Stimulated activated CD8-positive, alpha-beta memory T cell treated with anti-CD3 and anti-CD28 coated beads, Interleukin-4, amount 100 ng/mL, for 4 hours (primary cell): Measurements from ENCODE around the gene SLC5A12.

Source experiments
- DNase-seq, 2 donors: peaks; one replicate each; pipeline ENCODE4 v3.0.0-alpha.2; 2020; ENCODE audit warnings: low read depth in 2 of 2, low spot score in 1 of 2

Gene SLC5A12, protein sequence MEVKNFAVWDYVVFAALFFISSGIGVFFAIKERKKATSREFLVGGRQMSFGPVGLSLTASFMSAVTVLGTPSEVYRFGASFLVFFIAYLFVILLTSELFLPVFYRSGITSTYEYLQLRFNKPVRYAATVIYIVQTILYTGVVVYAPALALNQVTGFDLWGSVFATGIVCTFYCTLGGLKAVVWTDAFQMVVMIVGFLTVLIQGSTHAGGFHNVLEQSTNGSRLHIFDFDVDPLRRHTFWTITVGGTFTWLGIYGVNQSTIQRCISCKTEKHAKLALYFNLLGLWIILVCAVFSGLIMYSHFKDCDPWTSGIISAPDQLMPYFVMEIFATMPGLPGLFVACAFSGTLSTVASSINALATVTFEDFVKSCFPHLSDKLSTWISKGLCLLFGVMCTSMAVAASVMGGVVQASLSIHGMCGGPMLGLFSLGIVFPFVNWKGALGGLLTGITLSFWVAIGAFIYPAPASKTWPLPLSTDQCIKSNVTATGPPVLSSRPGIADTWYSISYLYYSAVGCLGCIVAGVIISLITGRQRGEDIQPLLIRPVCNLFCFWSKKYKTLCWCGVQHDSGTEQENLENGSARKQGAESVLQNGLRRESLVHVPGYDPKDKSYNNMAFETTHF

DNA sequence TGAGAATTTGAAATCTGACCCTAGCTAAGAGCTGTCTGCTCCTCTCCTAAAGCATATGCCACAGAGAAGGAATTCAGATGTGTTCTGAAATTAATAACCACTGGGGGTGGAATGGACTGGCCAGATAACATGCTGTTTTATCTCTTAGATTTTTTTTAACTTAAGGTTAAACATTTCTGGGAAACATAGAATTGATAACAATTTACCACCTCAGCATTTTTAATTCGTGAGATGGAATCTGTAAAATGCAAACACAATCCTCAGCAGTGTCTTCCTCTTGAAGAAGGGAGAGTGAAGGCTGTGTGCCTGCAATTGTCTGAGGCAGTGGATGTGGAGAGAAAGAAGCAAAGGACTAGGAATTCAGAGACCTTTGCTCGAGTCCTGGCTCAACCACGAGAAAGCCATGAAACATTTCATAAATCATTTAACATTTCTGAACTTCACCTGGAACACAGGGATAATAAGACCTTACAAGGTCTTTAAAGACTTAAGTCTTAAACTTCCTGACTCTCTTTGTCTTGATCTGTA lies at the start of gene SLC5A12:
Gene SLC5A12 (minus strand): TSS at position 113 of the 528 bp plus-strand sequence. CDS start 346 bp downstream, outside the sequence.
- no peak for DNase-seq

DNA sequence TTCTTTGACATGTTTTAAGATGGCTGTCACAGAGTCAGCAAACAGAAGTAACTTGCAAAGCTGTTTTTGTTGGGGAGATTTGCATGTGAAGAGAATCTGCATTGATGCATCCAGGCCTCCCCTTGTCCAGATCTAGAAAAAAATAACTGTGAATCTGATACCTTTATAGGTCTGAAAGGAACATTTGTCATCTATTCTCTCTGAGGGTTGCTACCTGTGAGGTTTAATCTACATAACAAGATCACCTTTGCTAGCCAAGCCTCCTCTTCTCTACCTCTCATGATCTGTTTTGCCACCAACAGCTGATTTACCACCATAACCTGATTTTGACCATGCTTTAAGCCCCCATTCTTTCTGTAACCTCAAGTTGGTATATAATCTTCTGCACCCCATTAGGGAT lies 47.2 kb upstream of the SLC5A12 start:
- DNase-seq = no peak

DNA sequence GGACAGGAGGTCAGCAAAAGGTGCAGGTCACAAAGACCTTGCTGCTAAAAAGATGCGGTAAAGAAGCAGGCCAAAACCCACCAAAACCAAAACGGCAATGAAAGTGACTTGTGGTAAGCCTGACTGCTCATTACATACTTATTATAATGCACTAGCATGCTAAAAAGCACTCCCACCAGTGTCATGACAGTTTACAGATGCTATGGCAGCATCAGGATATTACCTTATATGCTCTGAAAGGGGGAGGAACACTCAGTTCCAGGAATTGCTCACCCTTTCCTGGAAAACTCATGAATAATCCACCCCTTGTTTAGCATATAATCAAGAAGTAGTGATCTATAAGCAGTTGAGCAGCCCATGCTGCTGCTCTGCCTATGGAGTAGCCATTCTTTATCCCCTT lies 45.2 kb upstream of the SLC5A12 start:
- DNase-seq = no peak

DNA sequence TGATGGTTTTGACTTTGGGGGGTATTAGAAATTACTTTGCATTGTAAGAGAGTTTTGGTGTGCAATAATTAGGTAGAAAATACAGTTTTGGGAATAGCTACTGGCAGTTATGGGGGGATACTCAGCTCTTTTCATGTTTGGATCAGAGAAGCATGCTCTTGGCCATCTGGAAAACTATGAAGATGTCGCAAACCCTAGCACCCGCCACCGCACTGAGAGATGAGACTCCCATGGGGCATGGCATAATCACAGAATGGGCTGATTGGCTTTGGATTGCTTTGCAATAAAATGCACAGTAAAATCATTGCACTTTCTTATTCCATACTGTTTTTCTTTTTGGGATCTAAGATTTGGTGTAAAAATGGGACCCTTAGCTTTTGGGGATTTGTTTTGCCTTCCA lies 43.5 kb upstream of the SLC5A12 start:
- DNase-seq = no peak

DNA sequence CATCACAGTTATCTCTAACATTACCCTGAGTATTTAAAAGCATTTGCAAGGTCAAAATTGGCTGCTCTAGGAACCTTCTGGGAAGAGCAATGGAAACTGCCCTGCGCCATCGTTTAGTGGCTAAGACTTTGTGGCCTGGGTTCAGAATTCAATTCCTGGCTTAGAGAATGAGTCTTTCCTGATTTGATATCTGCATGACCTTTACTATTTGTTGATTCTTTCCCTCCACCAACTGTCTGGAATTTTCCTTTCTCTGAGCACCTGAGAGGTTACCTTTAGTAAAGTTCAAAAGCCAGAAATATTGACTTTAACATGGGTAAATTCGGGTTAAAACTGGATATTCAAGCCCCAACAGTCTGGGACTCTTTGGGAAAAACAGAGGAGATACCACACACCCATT lies 43.0 kb upstream of the SLC5A12 start:
- no peak for DNase-seq

DNA sequence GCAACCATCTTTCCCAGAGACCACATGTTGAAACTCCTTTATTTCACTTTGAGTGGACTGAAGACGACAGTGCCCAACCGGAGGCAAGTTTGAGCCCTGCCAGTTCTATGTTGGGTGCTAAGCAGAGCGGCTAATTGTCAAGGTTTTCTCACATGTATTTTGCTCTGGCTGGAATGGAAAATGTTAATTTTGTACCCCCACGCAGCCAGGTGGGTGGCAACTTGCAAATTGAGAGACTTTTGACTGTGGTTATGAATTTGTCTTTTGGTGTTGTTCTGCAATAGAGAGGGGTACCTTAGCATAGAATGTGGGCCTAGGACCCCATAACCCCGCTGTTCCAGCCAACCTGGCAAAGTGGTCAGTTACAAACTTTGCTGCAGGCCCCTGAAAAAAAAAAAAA lies 42.5 kb upstream of the SLC5A12 start:
- DNase-seq = no peak

DNA sequence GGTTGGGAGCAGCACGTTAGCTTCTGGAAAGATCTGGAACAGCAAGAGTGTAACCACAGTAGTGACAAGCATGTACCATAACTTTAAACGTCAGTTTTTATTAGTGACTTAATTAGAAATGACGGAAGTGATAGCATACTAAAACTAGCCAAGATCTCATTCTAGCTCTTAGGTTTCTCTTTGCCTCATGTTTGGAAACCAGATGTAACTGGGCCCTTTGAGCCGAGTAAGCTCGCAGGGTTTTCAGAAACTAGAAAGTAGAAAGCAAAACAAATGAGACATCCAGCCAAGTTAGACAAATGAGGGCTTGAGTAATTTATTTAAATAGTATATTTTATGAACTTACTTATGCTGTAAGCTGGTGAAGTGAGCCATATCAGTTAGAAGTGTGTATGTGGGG lies 40.2 kb upstream of the SLC5A12 start:
- DNase-seq = no peak

DNA sequence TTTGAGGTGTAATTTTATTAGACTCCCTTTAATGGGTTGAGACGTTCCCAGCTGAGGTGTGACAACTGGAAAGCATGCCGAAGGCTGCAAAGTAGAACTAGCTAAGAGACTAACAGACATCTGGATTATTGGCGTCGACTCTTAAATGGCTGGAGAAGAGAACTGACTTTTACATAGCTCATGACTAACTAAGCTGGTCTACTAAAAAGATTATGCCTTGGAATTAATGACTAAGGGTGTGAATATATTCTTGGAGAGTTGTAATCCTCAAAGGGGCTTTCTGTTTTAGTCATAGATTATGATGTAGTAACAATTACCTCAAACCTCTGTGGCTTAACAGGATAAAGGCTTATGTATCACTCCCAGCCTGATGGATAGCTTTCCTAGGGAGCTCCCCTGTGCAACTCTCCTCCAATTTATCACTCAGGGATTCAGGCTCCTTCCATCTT lies 39.5 kb upstream of the SLC5A12 start:
- DNase-seq = no peak

DNA sequence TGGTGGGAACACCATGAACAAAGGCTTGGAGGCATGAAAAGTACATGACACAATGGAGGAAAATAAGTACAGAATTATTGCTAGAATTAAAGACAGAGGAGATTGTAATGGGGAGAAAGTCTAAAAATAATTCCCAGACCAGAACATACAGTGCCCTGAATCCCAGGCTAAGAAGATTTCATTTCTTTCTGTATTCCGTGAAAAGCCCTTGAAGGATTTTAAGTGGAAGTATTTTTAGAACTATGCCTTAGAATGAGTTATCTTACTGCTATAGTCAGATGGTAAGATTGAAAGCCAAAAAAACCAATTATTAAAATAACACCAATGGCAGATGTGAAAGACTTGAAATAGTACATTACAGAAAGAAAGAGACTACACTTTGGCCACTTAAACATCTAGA lies 36.1 kb upstream of the SLC5A12 start:
- DNase-seq = no peak

DNA sequence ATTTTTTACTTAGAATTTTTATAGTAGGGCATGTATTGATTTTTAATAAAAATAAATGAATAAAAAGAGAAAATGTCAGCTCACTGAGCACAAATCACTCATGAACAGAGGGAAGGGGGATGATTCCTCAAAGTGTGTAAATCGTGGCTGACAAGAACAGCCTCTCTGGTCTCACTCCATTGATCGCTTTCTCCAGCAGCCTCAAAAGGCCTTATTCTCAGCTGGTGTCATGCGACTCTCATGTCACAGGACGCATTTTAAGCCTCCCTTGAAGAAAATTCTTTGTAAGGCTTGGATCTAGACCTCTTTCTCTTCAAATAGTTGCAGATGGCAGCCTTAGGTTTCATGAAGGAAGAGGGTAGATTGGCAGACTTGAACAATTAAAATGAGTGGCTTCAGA lies 33.9 kb upstream of the SLC5A12 start:
- no peak for DNase-seq

DNA sequence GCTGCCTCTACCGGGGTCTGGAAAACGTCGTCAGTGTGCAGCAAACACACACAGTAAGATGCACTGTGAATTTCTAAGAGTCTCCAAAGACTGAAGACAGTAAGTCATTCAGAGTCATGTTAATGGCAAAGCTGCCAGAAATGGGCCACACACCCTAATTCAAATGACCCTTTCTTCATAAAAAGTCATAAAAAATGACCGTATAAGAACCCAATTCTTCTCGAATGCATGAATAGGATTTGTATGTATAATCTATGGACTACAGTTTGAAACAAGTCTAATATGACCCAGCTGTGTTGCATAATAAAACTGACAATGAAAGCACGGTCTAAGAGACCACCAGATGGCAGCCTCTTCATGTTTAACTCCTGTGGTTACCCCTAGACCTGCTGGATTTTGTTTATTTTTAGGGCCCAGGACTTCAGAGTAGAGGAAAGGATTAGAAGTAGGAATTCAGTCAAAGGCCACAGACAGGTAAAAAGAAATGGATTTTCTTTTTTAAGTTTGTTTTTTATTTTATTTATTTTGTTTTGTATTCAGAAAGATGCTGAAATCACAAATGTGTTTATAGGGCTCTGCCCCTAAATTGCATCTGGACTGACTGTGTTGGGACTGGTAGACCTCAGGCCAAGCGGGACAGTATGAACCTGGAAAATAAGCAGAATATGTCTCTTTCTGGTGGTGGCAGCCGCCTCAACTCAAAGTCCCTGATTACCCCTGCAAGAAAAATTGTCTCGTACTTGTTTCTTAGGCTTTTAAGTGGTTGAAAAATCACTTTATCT lies 32.1 kb upstream of the SLC5A12 start:
- no peak for DNase-seq

DNA sequence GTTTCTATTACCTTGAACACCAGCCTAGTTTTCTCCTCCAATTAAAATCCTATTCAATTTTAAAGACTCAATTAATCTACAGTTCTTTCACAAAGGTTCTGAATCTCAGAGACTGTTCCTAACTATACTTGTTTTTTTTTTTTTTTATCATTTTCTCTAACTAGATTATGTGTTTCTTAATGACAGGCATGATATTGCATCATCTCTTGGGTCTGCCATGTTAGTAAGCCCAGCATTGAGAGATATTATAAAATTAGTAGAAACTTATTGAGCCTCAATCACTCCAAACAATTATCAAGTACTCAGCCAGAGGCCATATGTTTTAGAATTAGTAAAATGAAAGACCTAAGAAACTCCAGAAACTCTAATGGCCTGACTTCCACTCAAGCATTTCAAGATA lies 28.1 kb upstream of the SLC5A12 start:
- no peak for DNase-seq

DNA sequence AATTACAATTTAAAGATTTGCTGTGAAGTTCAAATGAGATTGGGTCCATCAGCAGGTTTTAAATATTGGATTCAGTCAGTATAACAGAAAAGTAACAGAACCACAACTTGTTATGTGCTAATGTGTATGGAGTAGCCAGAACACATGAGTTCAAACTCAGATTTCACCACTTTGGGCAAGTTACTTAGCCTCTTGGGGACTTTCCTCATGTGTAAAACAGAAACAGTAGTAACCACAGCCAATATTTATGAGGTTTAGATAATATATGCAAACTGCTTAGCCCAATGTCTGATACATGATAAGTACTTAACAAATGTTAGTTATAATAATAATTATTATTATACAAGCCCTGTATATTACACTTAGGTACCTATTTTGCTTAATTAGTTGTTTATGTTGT lies 21.8 kb upstream of the SLC5A12 start:
- no peak for DNase-seq

DNA sequence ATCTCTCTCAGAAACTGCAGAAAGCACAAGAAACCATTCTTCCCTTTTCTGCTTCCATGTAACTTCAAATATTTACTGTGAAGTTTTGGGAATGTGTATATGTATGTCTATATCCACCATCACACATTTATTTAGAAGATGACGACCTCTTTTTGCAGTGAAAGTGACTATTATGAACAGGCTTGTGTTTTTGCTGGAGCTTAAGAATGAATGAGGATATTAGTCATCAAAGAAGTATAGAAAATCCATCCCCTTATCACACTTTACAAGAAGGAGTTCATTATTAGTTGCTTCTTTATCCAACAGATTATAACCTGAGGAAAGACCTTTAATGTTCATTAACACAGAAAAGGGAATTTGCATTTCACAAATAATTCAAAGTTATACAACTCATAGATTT lies 21.1 kb upstream of the SLC5A12 start:
- no peak for DNase-seq

DNA sequence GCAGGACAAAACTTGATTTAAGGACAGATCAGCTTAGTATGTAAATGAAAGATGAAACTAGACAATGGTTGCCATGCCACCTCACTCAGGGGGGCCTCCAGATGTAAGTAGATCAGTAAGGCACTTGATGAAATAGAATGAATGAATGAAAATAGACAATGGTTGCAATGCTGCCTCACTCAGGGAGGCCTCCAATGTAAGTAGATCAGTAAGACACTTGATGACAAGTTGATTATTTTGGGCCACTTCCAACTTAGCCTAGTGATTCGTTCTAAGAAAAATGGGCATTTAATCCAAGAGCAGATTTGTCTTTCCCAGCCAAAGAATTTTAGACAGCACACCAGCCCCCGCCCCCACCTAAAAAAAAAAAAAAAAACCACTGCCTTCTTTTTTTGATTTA lies 19.2 kb upstream of the SLC5A12 start:
- DNase-seq = no peak

DNA sequence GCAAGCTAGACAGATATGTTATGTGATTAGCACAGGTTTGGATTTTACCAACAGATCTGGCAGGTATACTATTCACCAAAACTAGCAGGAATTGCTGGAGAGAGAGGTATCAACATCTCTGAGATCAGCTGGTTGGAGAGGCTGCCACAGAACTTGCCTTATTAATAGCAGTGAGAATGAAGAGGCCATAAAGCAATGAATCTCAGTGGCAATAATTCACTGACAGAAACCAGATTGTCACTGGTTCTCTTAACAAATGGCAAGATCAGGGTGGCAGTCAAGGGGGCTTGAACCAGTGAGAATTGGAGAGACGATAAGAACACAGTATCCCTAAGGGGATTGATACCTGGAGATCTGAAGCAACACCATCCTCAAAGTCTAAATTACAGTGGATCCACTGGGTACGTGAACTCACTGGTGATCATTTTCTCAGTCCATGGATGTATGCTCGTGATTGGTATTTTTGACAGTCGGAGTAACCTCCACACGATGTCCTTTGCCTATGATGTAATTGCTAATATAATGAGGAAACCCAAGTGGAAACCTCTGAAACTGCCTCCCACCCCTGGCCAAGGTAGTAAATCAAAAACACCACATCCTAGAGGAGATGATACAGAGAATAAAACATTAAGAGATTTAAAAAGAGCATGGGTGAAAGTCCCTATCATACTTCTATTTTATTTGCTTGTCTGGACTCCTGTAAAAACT lies 17.7 kb upstream of the SLC5A12 start:
- DNase-seq = no peak

DNA sequence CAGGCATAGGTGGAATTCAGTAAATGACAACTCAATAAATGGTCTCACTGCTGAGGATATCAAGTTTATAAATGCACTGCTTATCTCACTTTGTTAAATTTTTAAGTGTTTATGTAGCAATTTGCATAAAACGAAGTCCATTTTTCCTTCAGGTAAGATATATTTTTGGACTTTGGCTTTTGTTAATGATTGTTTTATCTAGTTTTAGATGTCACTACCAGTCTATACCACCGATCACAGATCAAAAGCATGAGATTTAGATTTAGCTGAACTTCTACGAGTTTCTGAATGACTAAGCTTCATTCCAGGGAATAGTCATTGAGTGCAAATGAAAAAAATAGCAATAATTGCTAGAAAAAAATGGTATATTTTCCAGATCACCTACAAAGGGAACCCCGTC lies 12.8 kb upstream of the SLC5A12 start:
- no peak for DNase-seq

DNA sequence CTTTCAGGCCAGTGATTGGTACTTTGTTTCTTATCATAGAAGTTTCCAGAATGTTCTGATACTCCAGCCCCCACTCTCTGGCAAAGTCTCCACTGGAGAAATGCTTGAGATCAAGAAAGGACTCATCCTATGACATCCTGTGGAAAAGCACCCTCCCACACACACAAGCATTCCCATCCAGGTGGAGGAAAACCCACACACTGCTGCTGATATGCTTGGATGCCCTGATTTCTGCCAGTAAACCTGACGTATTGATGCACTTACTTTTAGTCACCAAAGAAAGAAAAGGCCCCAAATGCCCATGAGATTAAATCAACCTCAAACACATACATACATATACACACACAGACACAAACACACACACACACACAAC lies 9.2 kb upstream of the SLC5A12 start:
- DNase-seq = no peak

DNA sequence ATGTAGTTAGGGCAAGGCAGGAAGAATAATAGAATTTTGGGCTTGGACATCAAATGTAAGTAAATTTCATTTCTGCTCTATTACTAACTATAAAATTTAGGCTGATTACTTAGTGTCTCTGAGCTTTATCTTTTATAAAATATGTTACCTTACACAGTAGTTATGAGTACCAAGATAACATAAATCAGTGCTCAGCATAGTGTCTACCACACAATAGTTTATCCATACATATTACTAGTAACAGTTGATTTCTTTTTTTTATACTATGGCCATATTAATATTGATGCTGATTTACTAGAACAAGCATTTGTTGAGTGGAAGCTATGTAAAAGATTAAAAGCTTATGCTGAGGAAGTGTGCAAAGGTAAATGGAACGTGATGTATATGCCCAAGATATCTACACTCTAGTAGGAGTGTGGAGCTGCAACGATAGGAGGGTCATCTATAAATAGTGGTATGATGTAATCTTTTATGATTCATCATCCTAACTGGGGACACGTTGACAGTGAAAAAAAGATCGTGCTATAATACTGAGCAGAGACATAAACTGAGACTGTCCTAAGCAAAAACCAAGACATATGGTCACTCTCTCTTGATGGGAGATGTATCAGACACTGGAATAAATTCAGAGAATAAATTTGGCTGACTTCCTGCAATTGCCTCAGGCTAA lies 8.7 kb upstream of the SLC5A12 start:
- no peak for DNase-seq

DNA sequence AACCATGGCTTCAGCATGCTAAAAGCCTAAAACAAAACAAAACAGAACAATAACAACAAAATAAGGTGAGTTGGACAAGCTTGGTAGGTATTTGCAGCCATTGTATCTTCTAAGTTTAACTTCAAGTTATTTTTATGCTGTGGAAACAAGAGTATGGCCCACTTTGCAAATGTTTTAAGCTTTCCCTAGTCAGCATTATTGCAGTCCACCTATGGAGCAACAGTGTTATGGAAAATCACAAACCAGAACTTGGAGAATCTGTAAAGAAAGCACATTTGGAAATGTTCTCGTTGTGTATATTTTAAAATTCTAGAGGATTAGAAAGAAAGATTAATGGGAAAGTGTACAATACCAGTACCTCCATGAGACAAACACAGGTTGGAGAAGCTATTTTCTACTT lies 7.4 kb upstream of the SLC5A12 start:
- DNase-seq = no peak

DNA sequence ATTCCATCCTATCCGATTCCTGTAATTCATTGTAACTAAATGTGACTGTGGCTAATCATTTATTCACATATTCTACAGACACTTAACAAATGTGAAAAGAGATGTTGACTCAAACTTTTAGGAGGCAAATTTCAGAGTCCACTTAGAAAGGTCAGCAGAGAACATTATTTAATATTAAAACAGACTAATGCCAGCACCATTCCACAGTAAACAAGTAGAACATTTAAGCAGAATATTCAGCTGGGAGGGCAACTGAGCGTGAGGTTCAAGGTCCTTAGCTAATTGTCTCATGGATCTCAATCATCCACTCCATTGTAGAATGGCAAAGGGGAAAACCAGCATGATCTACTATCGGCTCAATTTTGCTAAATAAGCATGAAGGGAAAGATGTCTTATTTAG lies 5.1 kb upstream of the SLC5A12 start:
- no peak for DNase-seq
